HG02870 (cell line): ENCODE results near the gene SAMM50.

Source experiments
- ATAC-seq: cut with Tn5 transposase; IDR thresholded peaks from one replicate; pipeline ENCODE4 v1.9.1; 2021; ENCODE audit warnings: mild to moderate bottlenecking, moderate library complexity; ENCODE audit not compliant: unreplicated experiment

SAMM50 gene

GRCh38 chr22:43955040-43955882 lies at the start of gene SAMM50:
Gene SAMM50 (plus strand): TSS chr22:43955442. CDS start chr22:43955578, 136 bp downstream.
- peak; percentile 87 for ATAC-seq

- no peak for ATAC-seq
Measured at GRCh38 chr22:43905681-43906080, 49.6 kb upstream of the SAMM50 start.

- ATAC-seq, result no peak
Measured at GRCh38 chr22:43909708-43910107, 45.5 kb upstream of the SAMM50 start.

- no peak for ATAC-seq
Measured at GRCh38 chr22:43910178-43910695, 45.0 kb upstream of the SAMM50 start.

GRCh38 chr22:43911351-43911750 lies 43.9 kb upstream of the SAMM50 start:
- ATAC-seq, result no peak

DNA sequence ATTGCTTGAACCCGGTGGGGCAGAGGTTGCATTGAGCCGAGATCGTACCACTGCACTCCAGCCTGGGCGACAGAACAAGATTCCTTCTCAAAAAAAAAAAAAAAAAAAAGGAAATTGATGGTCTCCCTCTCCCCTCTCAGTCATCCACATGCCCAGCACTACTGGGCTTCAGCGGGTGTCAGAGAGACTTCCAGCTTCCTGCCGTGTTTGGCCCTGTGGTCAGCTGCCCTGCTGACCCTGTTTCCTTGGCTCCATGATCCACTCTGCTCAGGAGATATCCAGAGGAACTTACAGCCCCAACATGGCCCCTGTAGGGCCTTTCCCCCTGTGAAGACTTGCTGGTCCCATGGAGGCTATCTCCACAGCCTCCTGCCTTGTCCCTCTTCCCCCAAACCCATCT lies 37.7 kb upstream of the SAMM50 start:
- no peak for ATAC-seq

- no peak for ATAC-seq
Measured at GRCh38 chr22:43919106-43919973, 35.9 kb upstream of the SAMM50 start.

- no peak for ATAC-seq
Measured at GRCh38 chr22:43921370-43921769, 33.9 kb upstream of the SAMM50 start.

GRCh38 chr22:43922123-43922522 lies 33.1 kb upstream of the SAMM50 start:
- ATAC-seq, result no peak

DNA sequence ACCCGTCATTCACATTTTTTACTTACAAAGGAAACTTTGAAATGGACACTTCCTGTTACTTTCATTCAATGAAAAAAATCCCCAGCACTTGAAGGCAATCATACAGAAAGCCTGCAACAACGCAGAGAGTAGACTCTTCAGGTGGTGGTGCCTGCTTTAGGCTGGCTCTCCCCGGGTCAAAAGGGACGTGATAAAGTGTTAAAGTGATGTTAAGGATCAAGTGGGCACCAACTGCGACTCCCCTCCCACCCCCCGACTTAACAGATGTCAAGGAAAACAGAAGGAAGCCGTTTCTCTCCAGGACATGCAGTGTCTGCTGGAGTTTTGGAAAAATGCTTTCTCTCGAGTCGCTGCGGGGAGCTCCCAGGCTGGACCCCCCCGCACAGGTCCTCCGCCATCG lies 32.1 kb upstream of the SAMM50 start:
- ATAC-seq, result no peak

- ATAC-seq, result no peak
Measured at GRCh38 chr22:43923631-43924464, 31.4 kb upstream of the SAMM50 start, which contains the start of gene PNPLA3. Gene PNPLA3 (plus strand): TSS chr22:43923805. CDS start chr22:43923912, 107 bp downstream.

- no peak for ATAC-seq
Measured at GRCh38 chr22:43924877-43925276, 30.4 kb upstream of the SAMM50 start.

- ATAC-seq, result no peak
Measured at GRCh38 chr22:43925433-43926348, 29.6 kb upstream of the SAMM50 start.

DNA sequence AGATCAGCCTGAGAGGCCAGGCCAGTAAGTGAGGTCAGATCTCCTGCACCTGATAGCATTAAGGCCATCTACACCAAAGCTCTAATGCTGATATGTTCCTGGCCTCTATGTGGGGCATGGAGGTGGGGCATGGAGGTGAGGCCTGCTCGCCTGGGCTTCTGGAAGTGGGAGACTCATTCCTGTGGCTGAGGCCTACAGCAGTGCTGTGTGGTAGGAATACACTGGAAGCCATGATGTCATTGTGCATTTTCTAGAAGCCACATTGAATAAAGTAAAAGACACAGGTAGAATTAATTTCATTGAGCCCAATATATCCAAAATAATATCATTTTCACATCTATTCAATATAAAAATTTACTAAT lies 28.9 kb upstream of the SAMM50 start:
- no peak for ATAC-seq

- ATAC-seq, result no peak
Measured at GRCh38 chr22:43928468-43928867, 26.8 kb upstream of the SAMM50 start.

GRCh38 chr22:43928908-43929307 lies 26.3 kb upstream of the SAMM50 start:
- ATAC-seq, result no peak

DNA sequence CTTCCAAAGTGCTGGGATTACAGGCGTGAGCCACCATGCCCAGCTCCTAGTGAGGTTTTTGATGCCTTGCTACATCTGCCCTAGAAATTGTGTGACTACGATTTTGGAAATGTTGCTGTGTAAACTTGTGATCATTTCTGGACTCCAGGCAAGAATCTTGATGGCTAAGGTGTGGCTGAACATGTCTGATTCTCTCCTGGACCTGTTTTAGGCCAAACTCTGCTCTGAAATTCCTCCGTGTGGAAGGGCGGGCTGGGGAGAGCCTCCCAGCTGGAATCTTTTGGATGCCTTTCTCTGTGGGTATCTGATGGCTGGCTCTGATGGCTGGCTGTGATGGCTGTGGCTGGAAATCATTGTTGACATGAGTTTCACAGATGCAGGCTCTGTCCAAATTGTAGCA lies 23.5 kb upstream of the SAMM50 start:
- ATAC-seq, result no peak

DNA sequence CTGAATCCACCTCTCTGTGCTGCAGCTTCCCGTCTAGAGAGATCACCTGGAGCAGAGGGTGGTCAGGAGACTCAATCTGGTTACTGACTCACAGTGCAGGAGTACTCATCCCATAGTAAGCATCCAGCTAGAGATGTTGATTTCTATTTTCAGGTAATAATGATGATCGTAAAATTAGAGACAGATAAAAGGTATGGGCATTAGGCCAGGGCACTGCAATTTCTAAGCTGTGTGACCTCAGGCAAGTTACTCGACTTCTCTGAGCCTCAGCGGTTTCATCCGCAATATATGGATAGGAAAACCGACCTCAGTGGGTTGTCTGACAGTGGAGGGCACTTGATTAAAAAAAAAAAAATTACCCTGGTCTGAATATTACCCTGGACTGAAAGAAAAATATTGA lies 13.8 kb upstream of the SAMM50 start:
- no peak for ATAC-seq

- no peak for ATAC-seq
Measured at GRCh38 chr22:43944670-43945430, 10.4 kb upstream of the SAMM50 start.
